Erythroblast (primary cell): Measurements from ENCODE around the gene SLC9C1.

Experiments used
- GATA1 ChIP-seq: IDR thresholded peaks from 2 replicates; pipeline ENCODE4 v1.6.1; 2011; ENCODE audit warnings: low read depth, mild to moderate bottlenecking, control low read depth, low read length, moderate library complexity
- POLR2A ChIP-seq: IDR thresholded peaks from 2 replicates; pipeline ENCODE4 v1.6.1; 2011; ENCODE audit warnings: mild to moderate bottlenecking, low read length

GRCh38 chr3:112140584-112140983, 153.4 kb downstream of the SLC9C1 start:
- TF ChIP-seq POLR2A (no peak), GATA1 (no peak)
